GM18498 (cell line): ENCODE measurements around the gene ZNF256.

Source experiments
- ATAC-seq: cut with Tn5 transposase; IDR thresholded peaks from one replicate; pipeline ENCODE4 v1.9.1; 2021; ENCODE audit warnings: mild to moderate bottlenecking, moderate library complexity; ENCODE audit not compliant: unreplicated experiment

ZNF256 gene

DNA sequence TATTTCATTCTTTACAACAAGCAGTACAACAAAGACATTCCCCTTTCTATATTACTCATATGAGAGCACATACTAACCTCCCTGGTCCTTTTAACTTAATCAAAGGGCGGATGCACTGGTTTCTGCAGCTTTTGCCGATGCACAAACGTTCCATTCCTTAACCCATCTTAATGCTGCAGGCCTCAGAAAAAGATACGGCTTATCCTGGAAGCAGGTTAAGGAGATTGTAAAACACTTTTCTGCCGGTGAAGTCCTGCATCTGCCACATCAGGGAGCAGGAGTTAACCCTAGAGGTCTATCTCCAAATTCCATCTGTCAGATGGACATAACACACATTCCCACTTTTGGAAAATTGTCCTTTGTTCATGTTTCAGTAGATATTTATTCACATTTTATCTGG, 47.2 kb downstream of the ZNF256 start:
- no peak for ATAC-seq
